Measurements from ENCODE around the gene HAGH. TPM values are rescaled to one million over a fixed set of nuclear protein-coding genes. Genes with fewer than 3 reads are reported as not detected.

The HAGH gene
- polyA plus RNA-seq, 1 donor (not counting 4 experiments of a cell fraction or from before 2014, with no cell fraction given) = 17.7 TPM

- Histone ChIP-seq H3K4me3 (ENCODE audit: control insufficient read depth in 2 of 3, extremely low read depth in 1 of 3, insufficient read depth in 2 of 3, low read depth in 1 of 3, low read length in 3 of 3) (no peak overlapping the region), H3K4me2 (ENCODE audit: control insufficient read depth, extremely low read depth, insufficient read depth, low read depth, low read length) (no peak overlapping the region)
Measured at GRCh38 chr16:1769402-1770300, 57.0 kb downstream of the HAGH start.

GRCh38 chr16:1768767-1769401 lies 57.7 kb downstream of the HAGH start:
- Histone ChIP-seq H3K9ac (ENCODE audit: control insufficient read depth, extremely low read depth, insufficient read depth, low read length) (no peak overlapping the region), H3K27me3 (ENCODE audit: control insufficient read depth, extremely low read depth, insufficient read depth, low read length) (no peaks in the 10 kb centered on the region), H3K79me2 (ENCODE audit: control insufficient read depth, insufficient read depth, low read length) (peaks cover 16% of the 10 kb centered on the region), H3K4me2 (ENCODE audit: control insufficient read depth, extremely low read depth, insufficient read depth, low read depth, low read length) (no peak overlapping the region), H3K27ac (ENCODE audit: control insufficient read depth, insufficient read depth, low read length) (no peak overlapping the region), H3K4me1 (ENCODE audit: control insufficient read depth, extremely low read depth, insufficient read depth, low read length) (peaks cover 14% of the 10 kb centered on the region), H3K9me1 (ENCODE audit: control insufficient read depth, extremely low read depth, insufficient read depth, low read length) (no peaks in the 10 kb centered on the region), H4K20me1 (ENCODE audit: control insufficient read depth, extremely low read depth, insufficient read depth, low read length) (no peaks in the 10 kb centered on the region), H3K4me3 (ENCODE audit: control insufficient read depth in 2 of 3, extremely low read depth in 1 of 3, insufficient read depth in 2 of 3, low read depth in 1 of 3, low read length in 3 of 3) (no peak overlapping the region), H3K36me3 (ENCODE audit: control insufficient read depth in 2 of 2, extremely low read depth in 1 of 2, insufficient read depth in 2 of 2, low read length in 2 of 2) (peaks cover 3 to 19% of the 10 kb centered on the region in 2 experiments), H3K9me3 (ENCODE audit: control insufficient read depth, low read depth, low read length) (no peaks in the 10 kb centered on the region), H2AFZ (ENCODE audit: control insufficient read depth, low read length) (no peak overlapping the region)
- FAIRE-seq (no peak), DNase-seq (ENCODE audit: low read depth, low spot score) (no peak)
- dilution Hi-C loops (cut with MboI; ENCODE audit: extremely low pct_ligation_motif_present, low sequenced_read_pairs) = no loop called here
- TF ChIP-seq EZH2 (IDR thresholded peaks at IDR 0.05; ENCODE audit: low read length) = no peak
- no peak for TF ChIP-seq CTCF (optimal IDR thresholded peaks at IDR 0.05 in 1 of 3, IDR thresholded peaks at IDR 0.05 in 1 of 3, conservative IDR thresholded peaks at IDR 0.05 in 1 of 3; ENCODE audit: extremely low read depth in 1 of 3, insufficient read depth in 2 of 3, low read length in 3 of 3)

More at GRCh38 chr16:1769402-1770300, 57.0 kb downstream of the HAGH start:
- Histone ChIP-seq H3K9ac (ENCODE audit: control insufficient read depth, extremely low read depth, insufficient read depth, low read length) (no peak overlapping the region), H4K20me1 (ENCODE audit: control insufficient read depth, extremely low read depth, insufficient read depth, low read length) (no peaks in the 10 kb centered on the region), H3K27me3 (ENCODE audit: control insufficient read depth, extremely low read depth, insufficient read depth, low read length) (no peaks in the 10 kb centered on the region), H2AFZ (ENCODE audit: control insufficient read depth, low read length) (no peak overlapping the region), H3K9me3 (ENCODE audit: control insufficient read depth, low read depth, low read length) (no peaks in the 10 kb centered on the region), H3K27ac (ENCODE audit: control insufficient read depth, insufficient read depth, low read length) (no peak overlapping the region), H3K9me1 (ENCODE audit: control insufficient read depth, extremely low read depth, insufficient read depth, low read length) (no peaks in the 10 kb centered on the region), H3K36me3 (ENCODE audit: control insufficient read depth in 2 of 2, extremely low read depth in 1 of 2, insufficient read depth in 2 of 2, low read length in 2 of 2) (peaks cover 3 to 14% of the 10 kb centered on the region in 2 experiments), H3K79me2 (ENCODE audit: control insufficient read depth, insufficient read depth, low read length) (peaks cover 24% of the 10 kb centered on the region), H3K4me1 (ENCODE audit: control insufficient read depth, extremely low read depth, insufficient read depth, low read length) (peaks cover 20% of the 10 kb centered on the region)
- TF ChIP-seq EZH2 (IDR thresholded peaks at IDR 0.05; ENCODE audit: low read length) = no peak
- no peak for TF ChIP-seq CTCF (optimal IDR thresholded peaks at IDR 0.05 in 1 of 3, IDR thresholded peaks at IDR 0.05 in 1 of 3, conservative IDR thresholded peaks at IDR 0.05 in 1 of 3; ENCODE audit: extremely low read depth in 1 of 3, insufficient read depth in 2 of 3, low read length in 3 of 3)
- no peak for DNase-seq (ENCODE audit: low read depth, low spot score)
- dilution Hi-C loops (cut with MboI; ENCODE audit: extremely low pct_ligation_motif_present, low sequenced_read_pairs) = no loop called here
- no peak for FAIRE-seq
